Tibial artery (tissue), 4 donors: ENCODE measurements around the gene TMEM214.

Experiments used
- DNase-seq, 2 donors: peaks; one replicate each; pipeline ENCODE4 v3.0.0-alpha.2; 2019
- H3K27ac ChIP-seq, 2 donors: fragments of 200-600 bp; sonication (generic) in 1 of 2; 1 replicate in 1 of 2; 2 replicates in 1 of 2; pipeline ENCODE4 v1.5.1; 2018 to 2019; ENCODE audit warnings: mild to moderate bottlenecking in 1 of 2
- H3K27me3 ChIP-seq, 2 donors: fragments of 200-600 bp; sonication (generic) in 1 of 2; one replicate each; pipeline versions ENCODE4 v1.5.1 to v1.6.0; 2016 to 2019
- H3K36me3 ChIP-seq, 3 donors: fragments of 200-600 bp; sonication (generic) in 2 of 3; one replicate each; pipeline ENCODE4 v1.5.1; 2016 to 2019; ENCODE audit warnings: mild to moderate bottlenecking in 2 of 3
- H3K4me1 ChIP-seq, 4 donors: fragments of 200-600 bp; sonication (generic) in 2 of 4; 1 replicate in 3 of 4; 2 replicates in 1 of 4; pipeline ENCODE4 v1.5.1; 2016 to 2019
- H3K4me3 ChIP-seq, 2 donors: fragments of 200-600 bp; sonication (generic) in 1 of 2; 1 replicate in 1 of 2; 2 replicates in 1 of 2; pipeline ENCODE4 v1.5.1; 2018 to 2019; ENCODE audit warnings: mild to moderate bottlenecking in 2 of 2
- H3K9me3 ChIP-seq, 3 donors: fragments of 200-600 bp; sonication (generic) in 1 of 3; one replicate each; pipeline ENCODE4 v1.5.1; 2016 to 2019
- CTCF ChIP-seq, 2 experiments: fragments of 200-600 bp in 1 of 2; fragments of 450-650 bp in 1 of 2; IDR thresholded peaks; one replicate each; pipeline ENCODE4 v1.5.1; 2017 to 2019; ENCODE audit warnings: antibody characterized with exemption in 2 of 2, mild to moderate bottlenecking in 1 of 2, moderate library complexity in 1 of 2
- intact Hi-C: fragments of 100-400 bp; cut with DNase I; formaldehyde crosslinking; loops from one replicate; pipeline ENCODE4 v1.15.0; 2023; ENCODE audit warnings: low total_unique reads

Gene TMEM214

GRCh38 chr2:27053321-27053720 is 20.6 kb downstream of the TMEM214 start:
- no peak for DNase-seq
- H3K36me3 ChIP-seq: peaks cover 21 to 50% (median 24%) of the 10 kb centered on the region in 3 donors
- H3K4me3 ChIP-seq: no peak overlapping the region
- H3K27me3 ChIP-seq: no peaks in the 10 kb centered on the region
- no peak for TF ChIP-seq CTCF (IDR thresholded peaks at IDR 0.05)
- no peak overlapping the region for H3K27ac ChIP-seq
- intact Hi-C loops: loop anchor here (5.0 kb wide), 1 partner anchor 34 kb away; the partner anchor contains the start of gene KHK
- peaks cover 0 to 18% (median 12%) of the 10 kb centered on the region in 4 donors for H3K4me1 ChIP-seq
- no peaks in the 10 kb centered on the region for H3K9me3 ChIP-seq

- Histone ChIP-seq H3K27ac (no peak overlapping the region), H3K27me3 (no peaks in the 10 kb centered on the region), H3K4me1 (peaks cover 0 to 18% (median 12%) of the 10 kb centered on the region in 4 donors), H3K9me3 (no peaks in the 10 kb centered on the region), H3K4me3 (no peak overlapping the region), H3K36me3 (peaks cover 21 to 54% (median 24%) of the 10 kb centered on the region in 3 donors)
- no peak for TF ChIP-seq CTCF (IDR thresholded peaks at IDR 0.05)
- intact Hi-C loops: loop anchor here (5.0 kb wide), 1 partner anchor 34 kb away; the partner anchor contains the start of gene KHK
- DNase-seq: no peak
Observed at GRCh38 chr2:27053776-27054175, 21.0 kb downstream of the TMEM214 start.

GRCh38 chr2:27054721-27055120 is 22.0 kb downstream of the TMEM214 start:
- intact Hi-C loops: loop anchor here (5.0 kb wide), 1 partner anchor 33 kb away; the partner anchor contains the start of gene KHK
- peaks cover 0 to 14% (median 7%) of the 10 kb centered on the region in 4 donors for H3K4me1 ChIP-seq
- no peak overlapping the region for H3K27ac ChIP-seq
- H3K27me3 ChIP-seq: no peaks in the 10 kb centered on the region
- no peak for DNase-seq
- H3K36me3 ChIP-seq: peaks cover 21 to 64% (median 31%) of the 10 kb centered on the region in 3 donors
- no peak for TF ChIP-seq CTCF (IDR thresholded peaks at IDR 0.05)
- no peak overlapping the region for H3K4me3 ChIP-seq
- no peaks in the 10 kb centered on the region for H3K9me3 ChIP-seq

- TF ChIP-seq CTCF (IDR thresholded peaks at IDR 0.05): no peak
- no peak overlapping the region for H3K27ac ChIP-seq
- peaks cover 0 to 7% (median 4%) of the 10 kb centered on the region in 4 donors for H3K4me1 ChIP-seq
- H3K9me3 ChIP-seq: no peaks in the 10 kb centered on the region
- intact Hi-C loops: no loop called here
- H3K27me3 ChIP-seq: no peaks in the 10 kb centered on the region
- no peak overlapping the region for H3K4me3 ChIP-seq
- no peak for DNase-seq
- H3K36me3 ChIP-seq: peaks cover 21 to 72% (median 33%) of the 10 kb centered on the region in 3 donors
Observed at GRCh38 chr2:27057184-27057583, 24.4 kb downstream of the TMEM214 start.

- Histone ChIP-seq H3K4me3 (no peak overlapping the region), H3K4me1 (no peaks in the 10 kb centered on the region), H3K27me3 (no peaks in the 10 kb centered on the region), H3K9me3 (no peaks in the 10 kb centered on the region), H3K36me3 (peaks cover 21 to 74% (median 36%) of the 10 kb centered on the region in 3 donors), H3K27ac (no peak overlapping the region)
- intact Hi-C loops: no loop called here
- TF ChIP-seq CTCF (IDR thresholded peaks at IDR 0.05): no peak
- DNase-seq: no peak
Observed at GRCh38 chr2:27058210-27058609, 25.4 kb downstream of the TMEM214 start.
